Neural progenitor cell (in vitro differentiated cells): Measurements from ENCODE around the gene KRTAP4-6. TPM values are rescaled to one million over a fixed set of nuclear protein-coding genes. Genes with fewer than 3 reads are reported as not detected.
"Not testable (repeated sequence)": the region's sequence is repeated elsewhere in the genome, so short reads cannot be mapped to it uniquely, and the experiment has no call there.

Experiments used
- DNase-seq: peaks from one replicate; pipeline ENCODE4 v3.0.0-alpha.2; 2016; ENCODE audit warnings: low spot score
- H2AFZ ChIP-seq: fragments of 200-600 bp; sonication (generic); replicated peaks from 2 replicates; pipeline ENCODE4 v1.6.1; 2016; ENCODE audit warnings: antibody characterized with exemption
- H3F3A ChIP-seq: fragments of 200-600 bp; sonication (generic); 2 replicates; pipeline ENCODE4 v1.6.1; 2016; ENCODE audit warnings: antibody characterized with exemption, low read depth
- H3K27ac ChIP-seq: fragments of 200-600 bp; sonication (generic); 2 replicates; pipeline ENCODE4 v1.5.1; 2016; ENCODE audit warnings: mild to moderate bottlenecking
- H3K27me3 ChIP-seq: fragments of 200-600 bp; sonication (generic); 2 replicates; pipeline ENCODE4 v1.6.1; 2016; ENCODE audit warnings: mild to moderate bottlenecking, moderate library complexity
- H3K36me3 ChIP-seq: fragments of 200-600 bp; sonication (generic); 2 replicates; pipeline ENCODE4 v1.5.1; 2016
- H3K4me1 ChIP-seq: fragments of 200-600 bp; sonication (generic); 2 replicates; pipeline ENCODE4 v1.6.1; 2016; ENCODE audit warnings: mixed run types
- H3K4me2 ChIP-seq: fragments of 200-600 bp; sonication (generic); 2 replicates; pipeline ENCODE4 v1.6.1; 2016
- H3K4me3 ChIP-seq: fragments of 200-600 bp; sonication (generic); 2 replicates; pipeline ENCODE4 v1.5.1; 2016
- H3K79me2 ChIP-seq: fragments of 200-600 bp; sonication (generic); 2 replicates; pipeline ENCODE4 v1.6.1; 2016; ENCODE audit warnings: low read depth
- H3K9ac ChIP-seq: fragments of 200-600 bp; sonication (generic); 2 replicates; pipeline ENCODE4 v1.6.1; 2016
- H3K9me3 ChIP-seq: fragments of 200-600 bp; sonication (generic); 2 replicates; pipeline ENCODE4 v1.5.1; 2016; ENCODE audit warnings: low read depth
- H4K20me1 ChIP-seq: fragments of 200-600 bp; sonication (generic); 2 replicates; pipeline ENCODE4 v1.6.1; 2016; ENCODE audit warnings: low read depth
- H3K27ac Mint-ChIP-seq: 3 replicates; pipeline ENCODE4 v1.8.0; 2021; ENCODE audit warnings: mixed read lengths
- H3K27me3 Mint-ChIP-seq: 2 replicates; pipeline ENCODE4 v1.8.0; 2022; ENCODE audit warnings: low read depth, mild to moderate bottlenecking, inconsistent platforms, moderate library complexity, mixed read lengths; ENCODE audit not compliant: insufficient read depth
- H3K36me3 Mint-ChIP-seq: 3 replicates; pipeline ENCODE4 v1.8.0; 2021; ENCODE audit warnings: mixed read lengths
- H3K4me1 Mint-ChIP-seq: 3 replicates; pipeline ENCODE4 v1.8.0; 2021; ENCODE audit warnings: mixed read lengths
- H3K4me3 Mint-ChIP-seq: 3 replicates; pipeline ENCODE4 v1.8.0; 2021; ENCODE audit warnings: mild to moderate bottlenecking, moderate library complexity, mixed read lengths
- H3K9me3 Mint-ChIP-seq: 3 replicates; pipeline ENCODE4 v1.8.0; 2020; ENCODE audit warnings: mixed read lengths
- EZH2 ChIP-seq: fragments of 200-600 bp; sonication (generic); IDR thresholded peaks from 2 replicates; pipeline ENCODE4 v1.6.1; 2017; ENCODE audit warnings: antibody characterized with exemption, mild to moderate bottlenecking, moderate library complexity
- EZH2phosphoT487 ChIP-seq: fragments of 200-600 bp; sonication (generic); IDR thresholded peaks from 2 replicates; pipeline ENCODE4 v1.6.1; 2017; ENCODE audit warnings: antibody characterized with exemption
- total RNA-seq: library from RNA; depleted of rRNA; stranded (reverse); fragments of >200 nt; gene quantifications from 2 replicates; pipeline ENCODE4 v1.2.3, GENCODE V29; 2015; ENCODE audit warnings: low replicate concordance
- TF ChIP-seq, protein P1 (sequence below): fragments of 200-600 bp; sonication (generic); IDR thresholded peaks from 2 replicates; pipeline ENCODE4 v1.5.1; 2017; ENCODE audit warnings: antibody characterized with exemption, mild to moderate bottlenecking

The KRTAP4-6 gene
- total RNA-seq, result not detected in 2 replicates

GRCh38 chr17:41140360-41141131, at the start of gene KRTAP4-6:
Gene KRTAP4-6 (minus strand): TSS chr17:41140544. CDS start chr17:41140487, 57 bp downstream.
- Mint-ChIP-seq H3K27me3 (peaks cover 2% of the 10 kb centered on the region), H3K4me3 (no peak within 1 kb of the TSS), H3K9me3 (peaks cover 22% of the 10 kb centered on the region), H3K36me3 (no peaks in the 10 kb centered on the region), H3K4me1 (no peaks in the 10 kb centered on the region), H3K27ac (no peak within 1 kb of the TSS)
- H3F3A ChIP-seq, result no peaks in the 10 kb centered on the region
- H3K79me2 ChIP-seq, result no peaks in the 10 kb centered on the region
- no peak within 1 kb of the TSS for H2AFZ ChIP-seq
- H3K27me3 ChIP-seq, result no peaks in the 10 kb centered on the region
- no peak within 1 kb of the TSS for H3K27ac ChIP-seq
- peaks cover 10% of the 10 kb centered on the region for H3K9me3 ChIP-seq
- H3K4me2 ChIP-seq, result no peak within 1 kb of the TSS
- H3K9ac ChIP-seq, result no peak within 1 kb of the TSS
- H3K36me3 ChIP-seq, result no peaks in the 10 kb centered on the region
- no peak within 1 kb of the TSS for H3K4me3 ChIP-seq
- DNase-seq, result no peak
- H4K20me1 ChIP-seq, result no peaks in the 10 kb centered on the region
- H3K4me1 ChIP-seq, result no peaks in the 10 kb centered on the region
- TF ChIP-seq, protein P1, sequence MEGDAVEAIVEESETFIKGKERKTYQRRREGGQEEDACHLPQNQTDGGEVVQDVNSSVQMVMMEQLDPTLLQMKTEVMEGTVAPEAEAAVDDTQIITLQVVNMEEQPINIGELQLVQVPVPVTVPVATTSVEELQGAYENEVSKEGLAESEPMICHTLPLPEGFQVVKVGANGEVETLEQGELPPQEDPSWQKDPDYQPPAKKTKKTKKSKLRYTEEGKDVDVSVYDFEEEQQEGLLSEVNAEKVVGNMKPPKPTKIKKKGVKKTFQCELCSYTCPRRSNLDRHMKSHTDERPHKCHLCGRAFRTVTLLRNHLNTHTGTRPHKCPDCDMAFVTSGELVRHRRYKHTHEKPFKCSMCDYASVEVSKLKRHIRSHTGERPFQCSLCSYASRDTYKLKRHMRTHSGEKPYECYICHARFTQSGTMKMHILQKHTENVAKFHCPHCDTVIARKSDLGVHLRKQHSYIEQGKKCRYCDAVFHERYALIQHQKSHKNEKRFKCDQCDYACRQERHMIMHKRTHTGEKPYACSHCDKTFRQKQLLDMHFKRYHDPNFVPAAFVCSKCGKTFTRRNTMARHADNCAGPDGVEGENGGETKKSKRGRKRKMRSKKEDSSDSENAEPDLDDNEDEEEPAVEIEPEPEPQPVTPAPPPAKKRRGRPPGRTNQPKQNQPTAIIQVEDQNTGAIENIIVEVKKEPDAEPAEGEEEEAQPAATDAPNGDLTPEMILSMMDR, result no peak
- TF ChIP-seq EZH2, result no peak
- no peak for TF ChIP-seq EZH2phosphoT487

DNA sequence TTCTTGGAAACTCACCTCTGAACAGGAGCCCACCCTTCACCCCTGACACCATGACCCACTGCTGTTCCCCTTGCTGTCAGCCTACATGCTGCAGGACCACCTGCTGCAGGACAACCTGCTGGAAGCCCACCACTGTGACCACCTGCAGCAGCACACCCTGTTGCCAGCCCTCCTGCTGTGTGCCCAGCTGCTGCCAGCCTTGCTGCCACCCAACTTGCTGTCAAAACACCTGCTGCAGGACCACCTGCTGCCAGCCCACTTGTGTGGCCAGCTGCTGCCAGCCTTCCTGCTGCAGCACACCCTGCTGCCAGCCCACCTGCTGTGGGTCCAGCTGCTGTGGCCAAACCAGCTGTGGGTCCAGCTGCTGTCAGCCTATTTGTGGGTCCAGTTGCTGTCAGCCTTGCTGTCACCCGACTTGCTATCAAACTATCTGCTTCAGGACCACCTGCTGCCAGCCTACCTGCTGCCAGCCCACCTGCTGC, 49.5 kb upstream of the KRTAP4-6 start, which contains the start of gene KRTAP9-1:
KRTAP9-1 (plus strand) TSS at position 51 of the 482 bp plus-strand sequence; CDS start at position 51, 0 bp downstream.
- not testable (repeated sequence) for H3K27me3 Mint-ChIP-seq, H3K4me2 ChIP-seq, H3K36me3 ChIP-seq, H3K4me3 Mint-ChIP-seq, H3K4me3 ChIP-seq, H3K27ac Mint-ChIP-seq, H3K4me1 ChIP-seq, H3K9me3 Mint-ChIP-seq, H3K79me2 ChIP-seq, DNase-seq, H3K9me3 ChIP-seq, H4K20me1 ChIP-seq, H3K27ac ChIP-seq, H3K4me1 Mint-ChIP-seq, H3K36me3 Mint-ChIP-seq, H3K9ac ChIP-seq, H3K27me3 ChIP-seq, H2AFZ ChIP-seq, H3F3A ChIP-seq

DNA sequence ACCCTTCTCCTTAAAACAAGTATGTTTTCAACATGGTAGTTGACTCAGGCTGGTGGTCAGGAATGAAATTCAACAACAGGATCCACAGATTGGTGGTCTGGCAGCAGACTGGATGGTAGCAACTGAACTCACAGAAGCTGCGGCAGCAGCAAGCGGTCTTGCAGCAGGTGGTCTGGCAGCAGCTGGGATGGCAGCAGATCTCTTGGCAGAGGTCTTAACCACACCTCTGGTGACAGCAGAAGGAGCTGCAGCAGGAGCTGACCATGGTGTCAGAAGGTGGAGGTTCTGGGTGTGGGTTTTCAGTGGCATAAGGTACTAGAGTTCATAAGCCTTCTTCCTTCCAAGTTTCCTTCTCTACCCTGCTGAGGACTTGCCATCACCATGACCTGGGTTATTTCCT, 46.5 kb upstream of the KRTAP4-6 start:
- Histone ChIP-seq H3K4me3 (no peak overlapping the region), H3K27ac (no peak overlapping the region), H3K9ac (no peak overlapping the region), H3K79me2 (no peaks in the 10 kb centered on the region), H3K27me3 (no peaks in the 10 kb centered on the region), H3F3A (no peaks in the 10 kb centered on the region), H3K36me3 (no peaks in the 10 kb centered on the region), H4K20me1 (no peaks in the 10 kb centered on the region), H2AFZ (no peak overlapping the region), H3K4me2 (no peak overlapping the region), H3K4me1 (no peaks in the 10 kb centered on the region), H3K9me3 (no peaks in the 10 kb centered on the region)
- no peak for DNase-seq
- Mint-ChIP-seq H3K27me3 (no peaks in the 10 kb centered on the region), H3K9me3 (no peaks in the 10 kb centered on the region), H3K36me3 (no peaks in the 10 kb centered on the region), H3K4me3 (no peak overlapping the region), H3K27ac (no peak overlapping the region), H3K4me1 (peaks cover 2% of the 10 kb centered on the region)
- TF ChIP-seq EZH2 (no peak), EZH2phosphoT487 (no peak)
- TF ChIP-seq, protein P1, result no peak

DNA sequence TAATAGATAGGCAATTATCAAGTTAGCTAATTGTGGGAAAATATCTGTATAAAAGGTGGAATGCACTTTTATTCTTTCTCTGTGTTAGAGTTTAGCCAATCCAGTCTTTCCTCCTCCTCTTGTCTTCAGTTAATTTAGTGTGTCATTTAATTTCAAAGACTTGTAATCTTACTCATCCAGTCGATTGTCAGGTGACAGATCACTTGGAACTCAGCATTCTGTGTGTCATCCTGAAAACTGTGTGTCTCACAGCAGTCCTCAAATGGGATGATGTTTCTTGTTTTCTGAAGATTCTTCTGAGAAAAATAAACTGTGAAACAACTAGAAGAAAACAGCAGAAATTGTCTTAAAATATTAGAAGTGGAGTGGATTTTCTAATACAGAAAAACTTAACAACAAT, 44.7 kb upstream of the KRTAP4-6 start:
- no peak for DNase-seq
- Mint-ChIP-seq H3K27ac (no peak overlapping the region), H3K4me3 (no peak overlapping the region), H3K4me1 (peaks cover 2% of the 10 kb centered on the region), H3K9me3 (no peaks in the 10 kb centered on the region), H3K36me3 (no peaks in the 10 kb centered on the region), H3K27me3 (no peaks in the 10 kb centered on the region)
- Histone ChIP-seq H3K9ac (no peak overlapping the region), H2AFZ (no peak overlapping the region), H3K9me3 (no peaks in the 10 kb centered on the region), H3K4me2 (no peak overlapping the region), H3K4me3 (no peak overlapping the region), H3K4me1 (no peaks in the 10 kb centered on the region), H3K27ac (no peak overlapping the region), H4K20me1 (no peaks in the 10 kb centered on the region), H3F3A (no peaks in the 10 kb centered on the region), H3K27me3 (no peaks in the 10 kb centered on the region), H3K79me2 (no peaks in the 10 kb centered on the region), H3K36me3 (no peaks in the 10 kb centered on the region)
- TF ChIP-seq EZH2phosphoT487, result no peak
- TF ChIP-seq, protein P1, result no peak
- no peak for TF ChIP-seq EZH2
